NCI-H510A (cell line): ENCODE results near the gene ZNF793.

ENCODE experiments used
- DNase-seq: peaks from one replicate; lab custom pipeline; 2025; lab: John Stamatoyannopoulos, UW

ZNF793 gene

GRCh38 chr19:37565370-37565669 lies 58.6 kb downstream of the ZNF793 start:
- no peak for DNase-seq

DNA sequence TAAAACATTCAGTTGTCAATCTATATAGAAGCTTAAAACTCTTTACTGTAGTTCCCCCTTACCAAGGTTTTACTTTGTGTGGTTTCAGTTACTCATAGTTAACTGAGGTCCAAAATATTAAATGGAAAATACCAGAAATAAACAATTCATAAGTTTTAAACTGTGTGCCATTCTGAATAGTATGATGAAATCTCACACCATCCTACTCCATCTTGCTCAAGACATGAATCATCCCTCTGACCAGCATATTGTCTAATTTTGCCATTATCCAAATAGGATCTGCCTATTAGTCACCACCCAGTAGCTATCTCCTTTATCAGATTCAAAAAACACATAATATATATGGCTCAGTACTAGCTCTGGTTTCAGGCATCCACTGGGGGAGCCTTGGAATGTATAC lies 65.5 kb downstream of the ZNF793 start:
- no peak for DNase-seq

- no peak for DNase-seq
Measured at GRCh38 chr19:37583340-37583739, 76.6 kb downstream of the ZNF793 start.
